ENCODE data around the gene TAP1.

DNA sequence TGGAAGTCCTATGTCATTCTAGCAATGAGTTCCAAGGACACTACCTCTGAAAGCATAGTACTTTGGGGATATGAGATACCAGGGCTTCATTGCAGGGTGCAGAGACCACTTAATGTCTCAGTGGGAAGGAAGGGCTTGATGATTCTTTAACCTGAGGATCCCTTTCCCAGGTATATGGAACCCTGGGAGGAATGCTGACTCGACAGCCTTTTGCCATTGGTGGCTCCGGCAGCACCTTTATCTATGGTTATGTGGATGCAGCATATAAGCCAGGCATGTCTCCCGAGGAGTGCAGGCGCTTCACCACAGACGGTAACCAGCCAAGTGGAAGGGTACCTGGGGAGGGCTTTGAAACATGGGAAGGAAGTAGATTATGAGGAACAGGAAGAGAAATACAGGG lies 4.7 kb upstream of the TAP1 start:
- TF ChIP-seq YY1 (IDR thresholded peaks at IDR 0.05; ENCODE audit: insufficient read depth, insufficient read length) (no peak), ZNF274 (IDR thresholded peaks at IDR 0.05; ENCODE audit: low read depth, low read length) (no peak), SUZ12 (IDR thresholded peaks at IDR 0.05; ENCODE audit: extremely low read depth, insufficient read depth, insufficient read length) (no peak)
